ENCODE results near the gene LRTM2. TPM values are rescaled to one million over a fixed set of nuclear protein-coding genes. Genes with fewer than 3 reads are reported as not detected.
A peak's percentile ranks its signal among the peaks of the same experiment; 100 is the strongest.

LRTM2 gene
- total and polyA plus RNA-seq, 12 donors: 0.06 TPM; not detected in 11

- Histone ChIP-seq H3K4me1 (replicated peaks in 1 of 2) (no peaks in the 10 kb centered on the region), H3K27ac (no peak overlapping the region), H3K9me3 (replicated peaks in 1 of 3) (no peaks in the 10 kb centered on the region), H3K27me3 (no peaks in the 10 kb centered on the region), H3K36me3 (replicated peaks in 1 of 2) (no peaks in the 10 kb centered on the region), H3K4me3 (no peak overlapping the region)
- TF ChIP-seq POLR2A (IDR thresholded peaks at IDR 0.05): no peak
- no peak for TF ChIP-seq CTCF (IDR thresholded peaks at IDR 0.05)
- WGBS, 4 donors: 77 to 84% (median 81%) methylated on average over 24 of the region's 24 CpGs
- intact Hi-C loops (cut with DNase I): no loop called here
- peak in 1 of 7 donors; percentile 25 for DNase-seq
Measured at GRCh38 chr12:1870998-1871917, 50.9 kb downstream of the LRTM2 start.

GRCh38 chr12:1872001-1872400, 51.6 kb downstream of the LRTM2 start:
- TF ChIP-seq CTCF (IDR thresholded peaks at IDR 0.05): no peak
- TF ChIP-seq POLR2A (IDR thresholded peaks at IDR 0.05): no peak
- H3K27me3 ChIP-seq: no peaks in the 10 kb centered on the region
- H3K27ac ChIP-seq: no peak overlapping the region
- no peaks in the 10 kb centered on the region for H3K9me3 ChIP-seq (replicated peaks in 1 of 3)
- peak in 1 of 7 donors; percentile 14 for DNase-seq
- intact Hi-C loops (cut with DNase I): no loop called here
- H3K4me1 ChIP-seq (replicated peaks in 1 of 2): no peaks in the 10 kb centered on the region
- 74 to 90% (median 86%) methylated on average over 6 of the region's 6 CpGs for WGBS, 4 donors
- no peaks in the 10 kb centered on the region for H3K36me3 ChIP-seq (replicated peaks in 1 of 2)
- no peak overlapping the region for H3K4me3 ChIP-seq

- Histone ChIP-seq H3K36me3 (replicated peaks in 1 of 2) (no peaks in the 10 kb centered on the region), H3K4me1 (replicated peaks in 1 of 2) (no peaks in the 10 kb centered on the region), H3K27ac (no peak overlapping the region), H3K4me3 (no peak overlapping the region), H3K27me3 (no peaks in the 10 kb centered on the region), H3K9me3 (replicated peaks in 1 of 3) (no peaks in the 10 kb centered on the region)
- intact Hi-C loops (cut with DNase I): no loop called here
- DNase-seq: peak in 1 of 7 donors; percentile 5
- WGBS, 4 donors: 77 to 94% (median 88%) methylated on average over 7 of the region's 7 CpGs
- no peak for TF ChIP-seq POLR2A (IDR thresholded peaks at IDR 0.05)
- no peak for TF ChIP-seq CTCF (IDR thresholded peaks at IDR 0.05)
Measured at GRCh38 chr12:1872448-1872847, 52.1 kb downstream of the LRTM2 start.

- no peaks in the 10 kb centered on the region for H3K36me3 ChIP-seq (replicated peaks in 1 of 2)
- no peaks in the 10 kb centered on the region for H3K9me3 ChIP-seq (replicated peaks in 1 of 3)
- H3K4me3 ChIP-seq: no peak overlapping the region
- WGBS, 4 donors: 71 to 83% (median 81%) methylated on average over 5 of the region's 5 CpGs
- H3K27me3 ChIP-seq: no peaks in the 10 kb centered on the region
- no peak overlapping the region for H3K27ac ChIP-seq
- no peak for TF ChIP-seq POLR2A (IDR thresholded peaks at IDR 0.05)
- no peak for TF ChIP-seq CTCF (IDR thresholded peaks at IDR 0.05)
- H3K4me1 ChIP-seq (replicated peaks in 1 of 2): no peaks in the 10 kb centered on the region
- DNase-seq: no peak
- intact Hi-C loops (cut with DNase I): no loop called here
Measured at GRCh38 chr12:1873531-1874510, 53.5 kb downstream of the LRTM2 start.
